ENCODE measurements around the gene CMA1. TPM values are rescaled to one million over a fixed set of nuclear protein-coding genes. Genes with fewer than 3 reads are reported as not detected.

CMA1 gene
- total RNA-seq, 1 donor from 2014 or later = not detected

- H3K4me1 Mint-ChIP-seq = no peaks in the 10 kb centered on the region
- H3K9me3 Mint-ChIP-seq = peaks cover 16% of the 10 kb centered on the region
- no peak for DNase-seq (ENCODE audit: low spot score in 2 of 2, unreplicated experiment in 2 of 2)
- no peak overlapping the region for H3K27ac Mint-ChIP-seq
- no peak overlapping the region for H3K4me3 Mint-ChIP-seq
- H3K36me3 Mint-ChIP-seq = peaks cover 19% of the 10 kb centered on the region
- no peaks in the 10 kb centered on the region for H3K27me3 Mint-ChIP-seq (ENCODE audit: low read depth)
- TF ChIP-seq, protein P1, sequence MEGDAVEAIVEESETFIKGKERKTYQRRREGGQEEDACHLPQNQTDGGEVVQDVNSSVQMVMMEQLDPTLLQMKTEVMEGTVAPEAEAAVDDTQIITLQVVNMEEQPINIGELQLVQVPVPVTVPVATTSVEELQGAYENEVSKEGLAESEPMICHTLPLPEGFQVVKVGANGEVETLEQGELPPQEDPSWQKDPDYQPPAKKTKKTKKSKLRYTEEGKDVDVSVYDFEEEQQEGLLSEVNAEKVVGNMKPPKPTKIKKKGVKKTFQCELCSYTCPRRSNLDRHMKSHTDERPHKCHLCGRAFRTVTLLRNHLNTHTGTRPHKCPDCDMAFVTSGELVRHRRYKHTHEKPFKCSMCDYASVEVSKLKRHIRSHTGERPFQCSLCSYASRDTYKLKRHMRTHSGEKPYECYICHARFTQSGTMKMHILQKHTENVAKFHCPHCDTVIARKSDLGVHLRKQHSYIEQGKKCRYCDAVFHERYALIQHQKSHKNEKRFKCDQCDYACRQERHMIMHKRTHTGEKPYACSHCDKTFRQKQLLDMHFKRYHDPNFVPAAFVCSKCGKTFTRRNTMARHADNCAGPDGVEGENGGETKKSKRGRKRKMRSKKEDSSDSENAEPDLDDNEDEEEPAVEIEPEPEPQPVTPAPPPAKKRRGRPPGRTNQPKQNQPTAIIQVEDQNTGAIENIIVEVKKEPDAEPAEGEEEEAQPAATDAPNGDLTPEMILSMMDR (IDR thresholded peaks at IDR 0.05; ENCODE audit: unreplicated experiment) = no peak
These were observed 48.7 kb downstream of the CMA1 start for GRCh38 chr14:24459331-24459730.

GRCh38 chr14:24458736-24459135 is 49.3 kb downstream of the CMA1 start:
- no peak overlapping the region for H3K4me3 Mint-ChIP-seq
- peaks cover 25% of the 10 kb centered on the region for H3K36me3 Mint-ChIP-seq
- DNase-seq (ENCODE audit: low spot score in 2 of 2, unreplicated experiment in 2 of 2) = no peak
- H3K27ac Mint-ChIP-seq = no peak overlapping the region
- TF ChIP-seq, protein P1 (IDR thresholded peaks at IDR 0.05; ENCODE audit: unreplicated experiment) = no peak
- no peaks in the 10 kb centered on the region for H3K4me1 Mint-ChIP-seq
- peaks cover 22% of the 10 kb centered on the region for H3K9me3 Mint-ChIP-seq
- H3K27me3 Mint-ChIP-seq (ENCODE audit: low read depth) = no peaks in the 10 kb centered on the region

GRCh38 chr14:24456980-24457379 is 51.1 kb downstream of the CMA1 start:
- TF ChIP-seq, protein P1 (IDR thresholded peaks at IDR 0.05; ENCODE audit: unreplicated experiment) = no peak
- DNase-seq (ENCODE audit: low spot score in 2 of 2, unreplicated experiment in 2 of 2) = no peak
- H3K27ac Mint-ChIP-seq = no peak overlapping the region
- H3K4me1 Mint-ChIP-seq = no peaks in the 10 kb centered on the region
- peaks cover 38% of the 10 kb centered on the region for H3K36me3 Mint-ChIP-seq
- H3K9me3 Mint-ChIP-seq = peaks cover 31% of the 10 kb centered on the region
- H3K27me3 Mint-ChIP-seq (ENCODE audit: low read depth) = no peaks in the 10 kb centered on the region
- no peak overlapping the region for H3K4me3 Mint-ChIP-seq

Other genes with a start within 250 kb of the CMA1 start
- gene TGM1, start 245.1 kb downstream of the CMA1 start, total RNA-seq = 9.5 to 12.1 TPM (median 10.2 TPM) in 3 replicates
- gene RABGGTA, start 236.7 kb downstream of the CMA1 start, total RNA-seq = 28.7 to 34.5 TPM (median 31.2 TPM) in 3 replicates
- gene DHRS1, start 208.5 kb downstream of the CMA1 start, total RNA-seq = 38.3 to 41.4 TPM (median 39.8 TPM) in 3 replicates
- 27.8 to 30.8 TPM (median 28.8 TPM) in 3 replicates for gene NOP9, start 208.4 kb downstream of the CMA1 start, total RNA-seq
- not detected in 3 replicates for gene CIDEB, start 200.3 kb downstream of the CMA1 start, total RNA-seq
- 13.0 to 14.9 TPM (median 14.8 TPM) in 3 replicates for gene LTB4R2, start 198.1 kb downstream of the CMA1 start, total RNA-seq
- gene LTB4R, start 196.8 kb downstream of the CMA1 start, total RNA-seq = 10.7 to 11.8 TPM (median 11.1 TPM) in 3 replicates
- 2.8 to 3.4 TPM (median 3.4 TPM) in 3 replicates for gene ADCY4, start 173.2 kb downstream of the CMA1 start, total RNA-seq
- gene RIPK3, start 168.3 kb downstream of the CMA1 start, total RNA-seq = 1.9 to 2.2 TPM (median 2.0 TPM) in 3 replicates
- 291 to 298 TPM (median 292 TPM) in 3 replicates for gene NFATC4, start 140.1 kb downstream of the CMA1 start, total RNA-seq
- 171 to 173 TPM (median 173 TPM) in 3 replicates for gene NYNRIN, start 109.3 kb downstream of the CMA1 start, total RNA-seq
- gene CBLN3, start 78.6 kb downstream of the CMA1 start, total RNA-seq = 3.9 to 5.5 TPM (median 4.8 TPM) in 3 replicates
- gene KHNYN, start 78.3 kb downstream of the CMA1 start, total RNA-seq = 89.2 to 92.2 TPM (median 89.3 TPM) in 3 replicates
- 56.7 to 69.3 TPM (median 64.2 TPM) in 3 replicates for gene SDR39U1, start 65.5 kb downstream of the CMA1 start, total RNA-seq
- gene CTSG, start 68.0 kb upstream of the CMA1 start, total RNA-seq = not detected in 3 replicates
- gene GZMH, start 101.4 kb upstream of the CMA1 start, total RNA-seq = not detected in 3 replicates
- gene GZMB, start 125.9 kb upstream of the CMA1 start, total RNA-seq = not detected in 3 replicates